DMS53 treated with DMSO at 0.1 percent for 48 hours (cell line): ENCODE measurements around the gene CLCN4.

ENCODE experiments used
- DNase-seq: peaks from one replicate; lab custom pipeline; 2025; ENCODE audit not compliant: unreplicated experiment; lab: John Stamatoyannopoulos, UW

Gene CLCN4

GRCh38 chrX:10129229-10129628 lies 27.5 kb upstream of the CLCN4 start:
- DNase-seq = no peak

- DNase-seq = no peak
Measured at GRCh38 chrX:10130354-10130753, 26.4 kb upstream of the CLCN4 start.

GRCh38 chrX:10133980-10134676 lies 22.6 kb upstream of the CLCN4 start:
- no peak for DNase-seq

GRCh38 chrX:10134921-10135320 lies 21.9 kb upstream of the CLCN4 start:
- DNase-seq = no peak

GRCh38 chrX:10135561-10136399 lies 21.0 kb upstream of the CLCN4 start:
- DNase-seq = no peak

- no peak for DNase-seq
Measured at GRCh38 chrX:10138726-10139125, 18.0 kb upstream of the CLCN4 start.

GRCh38 chrX:10140264-10140663 lies 16.5 kb upstream of the CLCN4 start:
- DNase-seq = no peak

- DNase-seq = no peak
Measured at GRCh38 chrX:10142041-10142599, 14.7 kb upstream of the CLCN4 start.

- no peak for DNase-seq
Measured at GRCh38 chrX:10143071-10143983, 13.4 kb upstream of the CLCN4 start.

- no peak for DNase-seq
Measured at GRCh38 chrX:10146346-10146745, 10.4 kb upstream of the CLCN4 start.

- no peak for DNase-seq
Measured at GRCh38 chrX:10152086-10152485, 4.7 kb upstream of the CLCN4 start.

- DNase-seq = no peak
Measured at GRCh38 chrX:10155137-10155536, 1.6 kb upstream of the CLCN4 start.

GRCh38 chrX:10157032-10157341 lies 212 bp downstream of the CLCN4 start:
- DNase-seq = no peak

- no peak for DNase-seq
Measured at GRCh38 chrX:10157543-10157942, 768 bp downstream of the CLCN4 start.

- no peak for DNase-seq
Measured at GRCh38 chrX:10158279-10159144, 1.7 kb downstream of the CLCN4 start.

GRCh38 chrX:10159145-10159468 lies 2.3 kb downstream of the CLCN4 start:
- DNase-seq = no peak

- DNase-seq = no peak
Measured at GRCh38 chrX:10160211-10160610, 3.4 kb downstream of the CLCN4 start.

- DNase-seq = no peak
Measured at GRCh38 chrX:10163031-10163430, 6.3 kb downstream of the CLCN4 start.

GRCh38 chrX:10164879-10165278 lies 8.1 kb downstream of the CLCN4 start:
- DNase-seq = no peak

- no peak for DNase-seq
Measured at GRCh38 chrX:10165580-10166247, 8.9 kb downstream of the CLCN4 start.
